ENCODE data around the gene DUSP18. TPM values are rescaled to one million over a fixed set of nuclear protein-coding genes. Genes with fewer than 3 reads are reported as not detected.

Gene DUSP18
- total RNA-seq, 1 donor from 2014 or later: 2.7 TPM

GRCh38 chr22:30646518-30647160 is 21.0 kb downstream of the DUSP18 start:
- no peaks in the 10 kb centered on the region for H3K36me3 ChIP-seq
- H3K27me3 ChIP-seq (ENCODE audit: low read depth): no peaks in the 10 kb centered on the region
- H3K4me1 ChIP-seq: peaks cover 26% of the 10 kb centered on the region
- no peak for DNase-seq
- H3K9me3 ChIP-seq (replicated peaks): no peaks in the 10 kb centered on the region
- intact Hi-C loops (cut with micrococcal nuclease): no loop called here
- TF ChIP-seq, protein P1, sequence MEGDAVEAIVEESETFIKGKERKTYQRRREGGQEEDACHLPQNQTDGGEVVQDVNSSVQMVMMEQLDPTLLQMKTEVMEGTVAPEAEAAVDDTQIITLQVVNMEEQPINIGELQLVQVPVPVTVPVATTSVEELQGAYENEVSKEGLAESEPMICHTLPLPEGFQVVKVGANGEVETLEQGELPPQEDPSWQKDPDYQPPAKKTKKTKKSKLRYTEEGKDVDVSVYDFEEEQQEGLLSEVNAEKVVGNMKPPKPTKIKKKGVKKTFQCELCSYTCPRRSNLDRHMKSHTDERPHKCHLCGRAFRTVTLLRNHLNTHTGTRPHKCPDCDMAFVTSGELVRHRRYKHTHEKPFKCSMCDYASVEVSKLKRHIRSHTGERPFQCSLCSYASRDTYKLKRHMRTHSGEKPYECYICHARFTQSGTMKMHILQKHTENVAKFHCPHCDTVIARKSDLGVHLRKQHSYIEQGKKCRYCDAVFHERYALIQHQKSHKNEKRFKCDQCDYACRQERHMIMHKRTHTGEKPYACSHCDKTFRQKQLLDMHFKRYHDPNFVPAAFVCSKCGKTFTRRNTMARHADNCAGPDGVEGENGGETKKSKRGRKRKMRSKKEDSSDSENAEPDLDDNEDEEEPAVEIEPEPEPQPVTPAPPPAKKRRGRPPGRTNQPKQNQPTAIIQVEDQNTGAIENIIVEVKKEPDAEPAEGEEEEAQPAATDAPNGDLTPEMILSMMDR (IDR thresholded peaks at IDR 0.05; ENCODE audit: borderline replicate concordance): no peak
- no peak overlapping the region for H3K4me3 ChIP-seq
- H3K27ac ChIP-seq (replicated peaks): no peak overlapping the region

GRCh38 chr22:30643055-30643875 is 24.4 kb downstream of the DUSP18 start:
- peak; percentile 33 for DNase-seq
- H3K9me3 ChIP-seq (replicated peaks): no peaks in the 10 kb centered on the region
- H3K27ac ChIP-seq (replicated peaks): peak overlapping the region; percentile 57
- peaks cover 36% of the 10 kb centered on the region for H3K4me1 ChIP-seq
- intact Hi-C loops (cut with micrococcal nuclease): no loop called here
- peaks cover 4% of the 10 kb centered on the region for H3K36me3 ChIP-seq
- H3K27me3 ChIP-seq (ENCODE audit: low read depth): no peaks in the 10 kb centered on the region
- TF ChIP-seq, protein P1 (IDR thresholded peaks at IDR 0.05; ENCODE audit: borderline replicate concordance): no peak
- H3K4me3 ChIP-seq: no peak overlapping the region

DNA sequence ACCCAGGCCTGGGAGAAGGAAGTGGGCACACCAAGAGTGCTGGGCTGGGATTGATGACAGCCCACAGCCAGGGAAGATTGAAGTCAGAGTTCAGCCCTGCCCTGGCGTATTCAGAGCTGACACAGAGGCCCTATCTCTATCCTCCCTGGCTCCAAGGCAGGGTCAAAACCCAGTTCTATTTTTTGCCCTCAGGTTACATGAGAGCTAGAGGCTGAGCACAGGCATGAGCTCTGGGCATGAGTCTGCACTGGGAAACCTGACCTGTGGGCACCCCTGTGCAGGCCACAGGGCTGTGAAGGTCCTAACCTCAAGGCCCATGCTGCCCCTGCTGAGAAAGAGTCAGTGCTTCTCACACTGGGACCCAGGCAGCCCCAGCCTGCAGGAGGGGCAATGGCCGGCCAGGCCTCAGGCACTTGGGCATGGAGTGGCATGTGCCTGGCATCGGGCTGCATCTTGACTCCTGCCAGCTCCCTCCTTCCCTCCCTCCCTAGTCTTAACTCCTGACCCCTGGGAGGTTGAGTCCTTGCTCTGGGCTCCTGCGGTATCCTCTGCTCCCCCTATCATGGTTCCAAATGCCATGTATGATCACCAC is 26.7 kb downstream of the DUSP18 start:
- Histone ChIP-seq H3K4me3 (no peak overlapping the region), H3K27ac (replicated peaks) (peak overlapping the region; percentile 69), H3K4me1 (peaks cover 60% of the 10 kb centered on the region), H3K9me3 (replicated peaks) (no peaks in the 10 kb centered on the region), H3K27me3 (ENCODE audit: low read depth) (no peaks in the 10 kb centered on the region), H3K36me3 (peaks cover 4% of the 10 kb centered on the region)
- TF ChIP-seq, protein P1 (IDR thresholded peaks at IDR 0.05; ENCODE audit: borderline replicate concordance): no peak
- DNase-seq: no peak
- intact Hi-C loops (cut with micrococcal nuclease): no loop called here

DNA sequence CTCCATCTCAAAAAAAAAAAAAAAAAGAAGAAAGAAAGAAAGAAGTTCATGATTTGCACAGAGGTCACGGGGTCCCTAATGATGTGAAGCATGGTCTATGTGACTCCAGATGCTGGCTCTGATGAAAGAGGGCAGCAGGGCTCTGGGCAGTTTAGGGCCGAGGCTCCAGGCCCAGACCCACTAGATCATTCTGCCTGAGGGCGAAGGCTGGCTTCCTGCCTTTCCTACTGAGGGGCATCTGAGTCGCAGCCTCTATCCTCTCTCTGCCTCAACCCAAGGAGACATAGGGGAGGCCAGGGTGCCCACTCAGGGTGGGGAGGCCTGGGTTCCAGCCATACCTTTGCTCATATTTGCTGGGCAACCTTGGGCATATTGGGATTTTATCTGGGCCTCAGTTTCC is 27.3 kb downstream of the DUSP18 start:
- peak overlapping the region; percentile 69 for H3K27ac ChIP-seq (replicated peaks)

GRCh38 chr22:30637701-30638114 is 30.0 kb downstream of the DUSP18 start:
- H3K27ac ChIP-seq (replicated peaks): no peak overlapping the region
- peak overlapping the region; percentile 79 for H3K4me3 ChIP-seq
- peaks cover 58% of the 10 kb centered on the region for H3K4me1 ChIP-seq
- H3K36me3 ChIP-seq: peaks cover 4% of the 10 kb centered on the region
- no peaks in the 10 kb centered on the region for H3K9me3 ChIP-seq (replicated peaks)
- TF ChIP-seq, protein P1 (IDR thresholded peaks at IDR 0.05; ENCODE audit: borderline replicate concordance): no peak
- intact Hi-C loops (cut with micrococcal nuclease): no loop called here
- no peaks in the 10 kb centered on the region for H3K27me3 ChIP-seq (ENCODE audit: low read depth)
- DNase-seq: no peak

More for the DNA sequence above, 27.3 kb downstream of the DUSP18 start:
- H3K27me3 ChIP-seq (ENCODE audit: low read depth): no peaks in the 10 kb centered on the region
- peaks cover 63% of the 10 kb centered on the region for H3K4me1 ChIP-seq
- intact Hi-C loops (cut with micrococcal nuclease): no loop called here
- no peaks in the 10 kb centered on the region for H3K9me3 ChIP-seq (replicated peaks)
- peaks cover 4% of the 10 kb centered on the region for H3K36me3 ChIP-seq
- TF ChIP-seq, protein P1 (IDR thresholded peaks at IDR 0.05; ENCODE audit: borderline replicate concordance): no peak
- no peak overlapping the region for H3K4me3 ChIP-seq
- no peak for DNase-seq

Data from left ventricle myocardium inferior (tissue), 1 donor.